HG03139 (cell line): ENCODE data around the gene TCN2.
"Not testable (repeated sequence)": the region's sequence is repeated elsewhere in the genome, so short reads cannot be mapped to it uniquely, and the experiment has no call there.

Source experiments
- ATAC-seq: cut with Tn5 transposase; IDR thresholded peaks from one replicate; pipeline ENCODE4 v1.9.1; 2021; ENCODE audit not compliant: unreplicated experiment

The TCN2 gene

DNA sequence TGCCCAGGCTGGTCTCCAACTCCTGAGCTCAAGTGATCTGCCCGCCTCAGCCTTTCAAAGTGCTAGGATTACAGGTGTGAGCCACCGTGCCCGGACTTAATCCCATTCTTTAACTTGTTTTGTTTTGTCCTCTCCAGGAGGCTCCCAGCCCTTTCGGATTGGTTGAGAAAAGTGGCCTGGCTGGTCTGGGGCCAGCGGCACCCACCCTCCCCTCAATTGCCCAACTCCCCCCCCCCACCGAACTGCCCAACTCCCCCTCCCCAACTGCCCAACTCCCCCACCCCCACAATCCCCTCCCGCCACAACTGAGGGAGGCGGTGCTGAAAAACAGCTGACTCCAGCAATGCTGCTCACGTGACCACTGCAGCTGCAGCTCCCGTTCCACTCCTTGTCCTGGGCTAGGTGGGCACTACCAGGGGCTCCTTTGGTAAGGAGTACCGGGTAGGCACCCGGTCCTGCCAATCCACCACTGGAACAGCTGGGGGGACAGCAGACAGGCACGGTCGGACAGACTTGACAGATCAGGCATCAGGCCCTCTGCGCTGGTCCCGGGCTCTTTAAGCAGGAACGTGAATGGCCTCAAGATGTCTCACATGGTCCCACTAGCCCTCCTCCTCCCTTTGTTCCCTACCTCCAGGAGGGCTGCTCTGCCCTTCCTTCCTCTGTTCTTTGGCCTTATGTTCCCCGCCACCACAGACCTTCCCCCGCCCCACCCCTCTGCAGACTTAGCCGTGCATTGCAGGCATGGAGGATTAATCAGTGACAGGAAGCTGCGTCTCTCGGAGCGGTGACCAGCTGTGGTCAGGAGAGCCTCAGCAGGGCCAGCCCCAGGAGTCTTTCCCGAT, at the start of gene TCN2:
TSS of gene TCN2 (plus strand) at position 720 of the 845 bp plus-strand sequence. CDS start 158 bp downstream, outside the sequence.
- ATAC-seq: no peak

DNA sequence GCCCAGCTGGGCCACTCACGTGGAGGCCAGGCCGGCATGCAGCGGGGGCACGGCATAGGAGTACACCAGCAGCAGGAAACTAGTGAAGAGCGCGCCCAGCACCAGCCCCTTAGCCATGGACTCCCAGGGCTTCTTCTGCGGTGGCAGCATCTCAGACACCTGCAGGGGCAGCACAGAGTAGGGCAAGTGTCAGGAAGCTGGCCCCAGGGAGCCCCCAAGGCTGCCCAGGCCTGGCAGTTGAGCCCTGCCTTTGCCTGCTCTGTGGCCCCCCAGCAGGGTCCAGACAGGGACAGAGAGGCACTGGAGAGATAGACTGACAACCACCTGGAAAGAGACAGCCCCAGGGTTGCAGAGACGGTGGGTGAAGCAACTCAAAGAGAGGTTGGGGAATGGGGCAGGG, 49.7 kb upstream of the TCN2 start:
- no peak for ATAC-seq

DNA sequence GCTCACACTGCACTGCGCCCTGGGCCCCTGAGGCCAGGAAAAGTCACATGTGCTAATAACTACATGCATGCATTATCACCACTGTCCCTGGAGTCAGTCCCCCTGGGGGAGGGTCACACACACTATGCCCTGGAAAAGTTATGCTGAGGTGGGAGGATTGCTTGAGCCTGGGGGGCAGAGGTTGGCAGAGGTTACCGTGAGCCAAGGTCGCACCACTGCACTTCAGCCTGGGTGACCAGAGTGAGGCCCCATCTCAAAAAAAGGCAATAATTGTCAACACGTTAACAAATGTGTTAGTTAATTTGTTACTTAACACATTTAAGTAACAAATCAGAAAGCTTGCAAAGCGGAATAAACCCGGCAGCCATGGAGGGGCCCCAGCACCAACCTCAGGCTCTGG, 47.1 kb upstream of the TCN2 start:
- ATAC-seq: no peak

DNA sequence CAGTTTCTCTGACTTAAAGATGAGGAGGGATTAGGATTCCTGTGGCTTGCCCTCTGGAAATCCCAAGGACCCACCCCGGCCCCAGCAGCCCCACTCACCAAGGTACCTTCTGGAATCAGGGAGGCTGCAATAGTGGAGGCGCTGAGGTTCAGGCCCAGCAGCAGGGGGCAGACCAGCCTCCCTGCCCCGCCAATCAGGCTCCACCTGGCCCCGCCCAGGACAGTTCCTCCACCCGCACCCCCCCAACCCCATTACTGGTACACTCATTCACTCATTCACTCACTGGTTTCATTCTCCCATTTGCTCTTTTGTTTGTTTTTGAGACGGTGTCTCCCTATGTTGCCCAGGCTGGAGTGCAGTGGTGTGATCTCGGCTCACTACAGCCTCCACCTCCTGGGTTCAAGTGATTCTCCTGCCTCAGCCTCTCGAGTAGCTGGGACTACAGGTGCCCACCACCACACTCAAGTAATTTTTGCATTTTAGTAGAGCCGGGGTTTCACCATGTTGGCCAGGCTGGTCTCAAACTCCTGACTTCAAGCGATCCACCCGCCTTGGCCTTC, 46.3 kb upstream of the TCN2 start:
- ATAC-seq: not testable (repeated sequence)

DNA sequence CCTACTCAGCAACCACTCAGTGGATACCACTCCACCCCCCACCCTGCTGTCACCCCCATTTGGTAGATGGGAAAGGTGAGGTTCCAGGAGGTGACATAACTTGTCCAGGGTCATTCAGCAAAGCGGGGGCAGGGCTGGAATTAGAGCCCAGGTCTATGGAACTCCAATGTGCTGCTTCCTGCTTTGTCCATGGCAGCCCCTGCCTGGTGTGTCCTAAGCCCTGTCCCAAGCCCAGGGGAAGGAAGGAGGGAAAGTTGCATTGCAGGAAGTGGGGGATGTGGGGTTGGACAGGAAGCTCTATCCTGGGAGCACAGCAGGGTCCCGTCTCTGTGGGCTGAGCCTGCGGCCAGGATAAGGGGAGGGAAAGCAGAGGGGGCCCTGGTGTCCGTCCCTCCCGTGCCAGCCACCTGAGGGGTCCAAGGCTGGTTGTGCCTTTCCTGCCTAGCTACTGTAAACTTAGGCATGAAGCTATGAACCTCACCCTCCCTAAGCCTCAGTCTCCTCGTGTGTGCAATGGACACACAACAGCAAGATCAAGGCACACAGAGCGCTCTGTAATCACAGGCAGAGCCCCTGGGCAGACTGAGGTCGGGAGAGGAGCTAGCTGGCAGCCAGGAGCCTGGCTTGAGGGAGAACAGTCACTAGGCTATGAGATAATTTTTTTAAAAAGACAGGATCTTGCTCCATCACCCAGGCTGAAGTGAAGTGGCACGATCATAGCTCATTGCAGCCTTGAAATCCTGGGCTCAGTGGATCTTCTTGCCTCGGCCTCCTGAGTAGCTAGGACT, 45.4 kb upstream of the TCN2 start:
- no peak for ATAC-seq

DNA sequence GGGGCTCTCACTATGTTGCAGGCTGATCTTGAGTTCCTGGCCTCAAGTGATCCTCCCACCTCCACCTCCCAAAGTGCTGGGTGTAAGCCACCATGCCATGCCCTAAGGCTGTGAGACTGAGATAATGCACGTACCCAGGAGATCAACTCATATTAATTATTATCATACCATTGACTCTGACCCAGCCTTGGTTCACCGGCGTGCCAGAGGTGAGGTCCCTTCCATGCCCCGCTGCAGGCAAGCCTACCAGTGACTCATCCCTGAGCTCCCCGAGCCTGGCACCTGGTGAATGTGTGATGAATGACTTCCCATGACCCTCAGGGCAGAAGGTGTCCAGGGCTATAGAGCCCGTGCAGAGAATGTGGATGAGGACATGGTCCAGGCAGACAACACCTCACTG, 44.6 kb upstream of the TCN2 start:
- ATAC-seq: no peak

- no peak for ATAC-seq
Observed at GRCh38 chr22:30564045-30564760, 42.8 kb upstream of the TCN2 start.

GRCh38 chr22:30564761-30565119, 42.2 kb upstream of the TCN2 start:
- no peak for ATAC-seq

GRCh38 chr22:30565341-30565740, 41.6 kb upstream of the TCN2 start:
- ATAC-seq: no peak

DNA sequence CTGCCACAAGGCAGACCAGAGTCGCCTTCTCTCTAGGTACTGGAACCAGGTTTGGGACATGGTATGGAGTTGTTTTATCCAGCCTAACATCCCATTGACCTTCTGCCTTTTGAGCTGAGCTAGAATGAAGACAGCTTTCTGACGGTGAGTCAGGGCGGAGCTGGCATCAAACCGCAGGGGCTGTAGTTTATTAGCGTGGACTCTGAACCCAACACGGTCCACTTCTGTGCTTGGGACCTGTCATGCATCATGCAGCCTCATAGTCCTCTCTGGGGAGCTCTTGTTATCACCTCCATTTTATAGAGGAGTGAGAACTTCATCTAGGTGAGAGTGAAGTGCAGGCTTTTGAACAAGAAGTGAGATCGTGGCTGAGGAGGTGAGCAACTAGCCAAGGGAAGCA, 40.8 kb upstream of the TCN2 start:
- no peak for ATAC-seq

DNA sequence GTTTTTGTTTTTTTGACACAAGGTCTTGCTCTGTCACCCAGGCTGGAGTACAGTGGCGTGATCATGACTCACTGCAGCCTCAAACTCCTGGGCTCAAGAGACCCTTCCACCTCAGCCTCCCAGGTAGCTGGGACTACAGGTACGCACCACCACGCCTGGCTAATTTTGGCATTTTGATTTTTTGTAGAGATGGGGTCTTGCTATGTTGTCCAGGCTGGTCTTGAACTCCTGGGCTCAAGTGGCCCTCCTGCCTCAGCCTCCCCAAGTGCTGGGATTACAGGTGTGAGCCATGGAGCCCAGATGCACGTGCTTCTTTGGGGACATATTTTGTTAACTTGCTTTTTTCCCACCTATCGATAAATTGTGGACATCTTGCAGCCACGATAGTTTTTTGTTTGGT, 39.7 kb upstream of the TCN2 start:
- not testable (repeated sequence) for ATAC-seq

GRCh38 chr22:30568137-30568805, 38.7 kb upstream of the TCN2 start:
- no peak for ATAC-seq

DNA sequence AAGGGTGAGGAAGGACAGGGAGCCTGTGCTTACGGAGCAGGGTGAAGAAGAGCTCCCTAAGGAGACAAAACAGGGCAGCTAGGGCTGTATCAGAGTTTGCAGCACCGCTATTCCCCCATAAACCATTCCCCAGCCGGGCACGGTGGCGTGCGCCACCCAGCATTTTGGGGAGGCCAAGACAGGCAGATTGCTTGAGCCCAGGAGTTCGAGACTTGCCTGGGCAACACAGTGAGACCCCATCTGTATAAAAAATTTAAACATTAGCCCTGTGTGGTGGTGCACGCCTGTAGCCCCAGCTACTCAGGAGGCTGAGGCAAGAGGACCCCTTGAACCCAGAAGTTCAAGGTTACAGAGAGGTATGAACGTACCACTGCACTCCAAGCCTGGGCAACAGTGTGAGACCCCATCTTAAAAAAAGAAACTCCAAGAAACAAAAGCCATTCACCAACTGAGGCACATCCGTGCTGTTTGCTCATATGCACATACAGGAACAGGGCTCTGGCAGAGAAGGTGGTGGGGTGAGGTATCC, 37.2 kb upstream of the TCN2 start:
- no peak for ATAC-seq

- no peak for ATAC-seq
Observed at GRCh38 chr22:30572210-30572609, 34.8 kb upstream of the TCN2 start.

- ATAC-seq: no peak
Observed at GRCh38 chr22:30572840-30573593, 34.0 kb upstream of the TCN2 start.

DNA sequence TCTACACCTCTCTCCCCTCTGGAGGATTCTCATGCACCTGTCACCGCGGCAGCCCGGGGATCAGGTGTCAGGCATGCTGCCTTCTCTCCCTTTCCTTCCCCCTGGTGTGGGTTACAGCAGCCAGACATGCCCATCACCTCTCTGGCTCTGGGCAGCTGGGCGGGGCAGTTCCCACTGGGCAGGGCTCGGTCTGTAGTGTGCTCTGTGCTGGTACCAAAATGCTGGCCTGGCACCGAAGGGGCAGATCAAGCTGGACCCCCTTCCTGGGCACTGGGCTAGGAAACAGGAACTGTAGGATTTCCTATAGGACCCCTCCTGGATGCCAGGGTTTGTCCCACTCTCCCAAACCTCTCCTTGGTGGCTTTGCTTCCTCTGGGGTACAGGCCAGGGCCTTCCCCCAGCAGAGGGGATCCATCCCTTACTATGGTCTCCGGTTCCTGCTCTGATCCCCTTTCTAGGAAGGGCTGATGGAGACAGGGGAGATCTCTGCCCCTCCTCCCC, 33.3 kb upstream of the TCN2 start:
- ATAC-seq: no peak

GRCh38 chr22:30574095-30574981, 32.6 kb upstream of the TCN2 start, which contains the start of gene GAL3ST1:
Gene GAL3ST1 (minus strand): TSS chr22:30574665. CDS start chr22:30557392, 17,273 bp downstream.
- no peak for ATAC-seq

DNA sequence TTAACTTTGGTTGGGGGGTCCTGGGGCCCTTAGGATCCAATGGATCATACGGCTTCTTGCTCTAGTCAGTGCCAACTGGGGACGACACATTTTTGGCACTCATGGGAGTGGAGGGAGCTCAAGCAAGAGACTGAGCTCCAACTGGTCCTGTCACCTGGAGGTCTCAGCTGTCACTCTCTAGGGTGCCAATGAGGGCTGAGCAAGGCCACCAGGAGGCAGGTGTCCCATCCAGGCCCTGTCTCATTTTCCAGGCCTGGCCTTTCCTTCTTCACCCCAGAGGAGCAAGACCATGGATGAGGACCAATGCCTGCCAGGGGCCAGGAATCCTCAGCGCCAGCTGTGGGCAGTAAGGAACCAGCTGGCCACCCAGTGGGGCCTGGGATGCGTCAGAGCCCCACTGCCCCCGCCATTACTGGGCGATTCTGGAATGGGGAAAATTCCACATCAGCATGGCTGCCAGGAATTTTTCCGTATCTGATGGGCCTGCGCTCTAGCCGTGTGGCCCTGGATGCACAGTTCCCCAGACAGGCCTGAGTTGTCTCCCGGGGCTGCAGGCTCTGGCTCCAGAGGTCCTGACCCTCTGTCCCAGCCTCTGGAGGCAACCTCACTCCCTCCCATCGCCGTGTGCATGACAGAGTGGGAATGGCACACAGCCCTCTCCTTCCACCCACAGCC, 31.8 kb upstream of the TCN2 start:
- no peak for ATAC-seq
